ENCODE measurements around the gene GNG7.
"Not testable (repeated sequence)": the region's sequence is repeated elsewhere in the genome, so short reads cannot be mapped to it uniquely, and the experiment has no call there.

GNG7 gene

GRCh38 chr19:2575734-2576481 is 126.6 kb downstream of the GNG7 start:
- no peak for DNase-seq (ENCODE audit: low read depth in 2 of 2)

GRCh38 chr19:2574971-2575630 is 127.4 kb downstream of the GNG7 start:
- no peak for DNase-seq (ENCODE audit: low read depth in 2 of 2)

- no peak for DNase-seq (ENCODE audit: low read depth in 2 of 2)
Measured at GRCh38 chr19:2574478-2574931, 128.0 kb downstream of the GNG7 start.

GRCh38 chr19:2573916-2574315 is 128.6 kb downstream of the GNG7 start:
- DNase-seq (ENCODE audit: low read depth in 2 of 2): no peak

- not testable (repeated sequence) for DNase-seq (ENCODE audit: low read depth in 2 of 2)
Measured at GRCh38 chr19:2572152-2572551, 130.3 kb downstream of the GNG7 start.

GRCh38 chr19:2569596-2570465 is 132.7 kb downstream of the GNG7 start:
- no peak for DNase-seq (ENCODE audit: low read depth in 2 of 2)

- no peak for DNase-seq (ENCODE audit: low read depth in 2 of 2)
Measured at GRCh38 chr19:2567996-2568395, 134.5 kb downstream of the GNG7 start.

- DNase-seq (ENCODE audit: low read depth in 2 of 2): no peak
Measured at GRCh38 chr19:2567580-2567979, 134.9 kb downstream of the GNG7 start.

- not testable (repeated sequence) for DNase-seq (ENCODE audit: low read depth in 2 of 2)
Measured at GRCh38 chr19:2563546-2563945, 138.9 kb downstream of the GNG7 start.

- peak; percentile 51 to 52 for DNase-seq (ENCODE audit: low read depth in 2 of 2)
Measured at GRCh38 chr19:2561895-2562294, 140.6 kb downstream of the GNG7 start.

GRCh38 chr19:2561221-2561620 is 141.3 kb downstream of the GNG7 start:
- no peak for DNase-seq (ENCODE audit: low read depth in 2 of 2)

- DNase-seq (ENCODE audit: low read depth in 2 of 2): no peak
Measured at GRCh38 chr19:2560369-2560768, 142.1 kb downstream of the GNG7 start.

- no peak for DNase-seq (ENCODE audit: low read depth in 2 of 2)
Measured at GRCh38 chr19:2558543-2558942, 144.0 kb downstream of the GNG7 start.

GRCh38 chr19:2558131-2558530 is 144.4 kb downstream of the GNG7 start:
- not testable (repeated sequence) for DNase-seq (ENCODE audit: low read depth in 2 of 2)

GRCh38 chr19:2557093-2557440 is 145.4 kb downstream of the GNG7 start:
- no peak for DNase-seq (ENCODE audit: low read depth in 2 of 2)

- DNase-seq (ENCODE audit: low read depth in 2 of 2): no peak
Measured at GRCh38 chr19:2556221-2557092, 146.0 kb downstream of the GNG7 start.

GRCh38 chr19:2555422-2556220 is 146.9 kb downstream of the GNG7 start:
- no peak for DNase-seq (ENCODE audit: low read depth in 2 of 2)

GRCh38 chr19:2554856-2555255 is 147.6 kb downstream of the GNG7 start:
- no peak for DNase-seq (ENCODE audit: low read depth in 2 of 2)

GRCh38 chr19:2553510-2553909 is 149.0 kb downstream of the GNG7 start:
- no peak for DNase-seq (ENCODE audit: low read depth in 2 of 2)

GRCh38 chr19:2552859-2553258 is 149.6 kb downstream of the GNG7 start:
- peak in 1 of 2 donors; percentile 21 for DNase-seq (ENCODE audit: low read depth in 2 of 2)

GRCh38 chr19:2551864-2552185 is 150.7 kb downstream of the GNG7 start:
- DNase-seq (ENCODE audit: low read depth in 2 of 2): no peak

All from stimulated activated CD4-positive, alpha-beta T cell treated with anti-CD3 and anti-CD28 coated beads, Interleukin-1b, Interleukin-23, amount 100 ng/mL, for 4 hours (primary cell).